ENCODE data around the gene C13orf46.

C13orf46 gene

DNA sequence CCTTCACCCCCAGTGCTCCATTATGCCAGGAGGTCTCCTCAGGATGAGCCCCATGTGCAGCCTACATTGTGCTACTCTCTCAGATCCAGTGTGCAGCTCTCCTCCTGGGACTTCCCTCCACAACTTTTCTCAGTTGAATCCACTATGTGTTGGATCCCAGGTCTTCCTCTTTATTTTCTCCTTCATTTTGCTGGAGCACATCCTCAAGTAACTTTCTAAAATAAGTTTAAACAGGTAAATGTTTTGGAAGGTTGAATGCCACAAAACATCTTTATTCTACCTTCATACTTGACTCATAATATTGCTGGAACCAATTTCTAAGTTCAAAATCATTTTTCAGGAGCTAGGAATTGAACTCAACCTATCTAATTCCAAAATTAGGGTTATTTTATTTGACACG is 52.1 kb downstream of the C13orf46 start:
- Histone ChIP-seq H3K27ac (ENCODE audit: low read depth, low read length) (no peak overlapping the region), H3K9ac (ENCODE audit: low read depth in 1 of 2, low read length in 2 of 2) (no peak overlapping the region), H3K4me1 (ENCODE audit: control insufficient read depth in 1 of 2, insufficient read depth in 2 of 2, low read length in 2 of 2) (peaks cover 0 to under 1% of the 10 kb centered on the region in 2 donors)

DNA sequence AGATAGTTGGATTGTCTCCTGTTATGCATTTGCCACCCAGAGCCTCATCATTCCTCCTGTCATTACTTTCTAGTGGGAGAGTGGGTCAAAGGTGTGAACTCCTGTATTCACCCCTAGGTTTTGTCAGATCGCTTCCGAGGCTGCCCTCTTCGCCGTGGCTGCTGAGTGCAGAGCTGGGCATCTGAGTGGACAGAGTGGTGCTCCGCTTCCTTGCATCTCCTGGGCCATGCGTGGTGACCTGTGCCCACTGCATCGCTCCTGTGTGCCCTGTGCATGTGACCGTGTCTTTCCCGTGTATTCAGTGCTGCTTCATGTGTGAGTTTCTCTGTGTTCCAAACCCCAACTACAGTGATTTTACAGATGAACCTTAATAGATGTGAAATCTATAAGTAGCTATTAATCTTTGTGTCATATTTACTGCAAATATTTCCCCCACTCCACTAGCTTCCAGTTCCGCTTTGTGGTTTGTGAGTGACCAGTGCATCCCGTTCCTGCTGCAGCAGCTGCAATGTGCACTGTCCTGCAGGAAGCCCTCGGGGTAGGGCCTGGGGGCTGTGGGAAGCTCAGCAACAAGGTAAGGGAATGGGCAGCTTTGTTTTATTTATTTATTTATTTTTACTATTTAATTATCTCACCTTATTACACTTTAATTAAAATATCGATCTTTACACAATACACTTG is 53.1 kb downstream of the C13orf46 start:
- Histone ChIP-seq H3K4me1 (ENCODE audit: control insufficient read depth in 1 of 2, insufficient read depth in 2 of 2, low read length in 2 of 2) (no peaks in the 10 kb centered on the region), H3K9me3 (ENCODE audit: control insufficient read depth in 1 of 2, low read length in 2 of 2) (peaks cover 0 to 5% of the 10 kb centered on the region in 2 donors), H3K27me3 (ENCODE audit: control insufficient read depth in 1 of 2, insufficient read depth in 2 of 2, low read length in 2 of 2) (peaks cover 8% of the 10 kb centered on the region in 2 donors), H3K36me3 (ENCODE audit: control insufficient read depth in 1 of 2, insufficient read depth in 2 of 2, low read length in 2 of 2) (no peaks in the 10 kb centered on the region), H3K4me3 (ENCODE audit: low read depth in 1 of 2, low read length in 2 of 2) (no peak overlapping the region), H3K27ac (ENCODE audit: low read depth, low read length) (no peak overlapping the region), H3K9ac (ENCODE audit: low read depth in 1 of 2, low read length in 2 of 2) (no peak overlapping the region)

More for the DNA sequence above, 52.1 kb downstream of the C13orf46 start:
- H3K27me3 ChIP-seq (ENCODE audit: control insufficient read depth in 1 of 2, insufficient read depth in 2 of 2, low read length in 2 of 2) = peaks cover 0 to under 1% of the 10 kb centered on the region in 2 donors
- H3K4me3 ChIP-seq (ENCODE audit: low read depth in 1 of 2, low read length in 2 of 2) = no peak overlapping the region
- no peaks in the 10 kb centered on the region for H3K36me3 ChIP-seq (ENCODE audit: control insufficient read depth in 1 of 2, insufficient read depth in 2 of 2, low read length in 2 of 2)
- peaks cover 0 to 5% of the 10 kb centered on the region in 2 donors for H3K9me3 ChIP-seq (ENCODE audit: control insufficient read depth in 1 of 2, low read length in 2 of 2)

- peaks cover 8 to 16% of the 10 kb centered on the region in 2 donors for H3K27me3 ChIP-seq (ENCODE audit: control insufficient read depth in 1 of 2, insufficient read depth in 2 of 2, low read length in 2 of 2)
- H3K36me3 ChIP-seq (ENCODE audit: control insufficient read depth in 1 of 2, insufficient read depth in 2 of 2, low read length in 2 of 2) = no peaks in the 10 kb centered on the region
- H3K27ac ChIP-seq (ENCODE audit: low read depth, low read length) = no peak overlapping the region
- H3K9ac ChIP-seq (ENCODE audit: low read depth in 1 of 2, low read length in 2 of 2) = no peak overlapping the region
- H3K4me1 ChIP-seq (ENCODE audit: control insufficient read depth in 1 of 2, insufficient read depth in 2 of 2, low read length in 2 of 2) = peaks cover 0 to 3% of the 10 kb centered on the region in 2 donors
- peaks cover 0 to 5% of the 10 kb centered on the region in 2 donors for H3K9me3 ChIP-seq (ENCODE audit: control insufficient read depth in 1 of 2, low read length in 2 of 2)
- H3K4me3 ChIP-seq (ENCODE audit: low read depth in 1 of 2, low read length in 2 of 2) = no peak overlapping the region
Observed at GRCh38 chr13:113919761-113920559, 53.9 kb downstream of the C13orf46 start.

DNA sequence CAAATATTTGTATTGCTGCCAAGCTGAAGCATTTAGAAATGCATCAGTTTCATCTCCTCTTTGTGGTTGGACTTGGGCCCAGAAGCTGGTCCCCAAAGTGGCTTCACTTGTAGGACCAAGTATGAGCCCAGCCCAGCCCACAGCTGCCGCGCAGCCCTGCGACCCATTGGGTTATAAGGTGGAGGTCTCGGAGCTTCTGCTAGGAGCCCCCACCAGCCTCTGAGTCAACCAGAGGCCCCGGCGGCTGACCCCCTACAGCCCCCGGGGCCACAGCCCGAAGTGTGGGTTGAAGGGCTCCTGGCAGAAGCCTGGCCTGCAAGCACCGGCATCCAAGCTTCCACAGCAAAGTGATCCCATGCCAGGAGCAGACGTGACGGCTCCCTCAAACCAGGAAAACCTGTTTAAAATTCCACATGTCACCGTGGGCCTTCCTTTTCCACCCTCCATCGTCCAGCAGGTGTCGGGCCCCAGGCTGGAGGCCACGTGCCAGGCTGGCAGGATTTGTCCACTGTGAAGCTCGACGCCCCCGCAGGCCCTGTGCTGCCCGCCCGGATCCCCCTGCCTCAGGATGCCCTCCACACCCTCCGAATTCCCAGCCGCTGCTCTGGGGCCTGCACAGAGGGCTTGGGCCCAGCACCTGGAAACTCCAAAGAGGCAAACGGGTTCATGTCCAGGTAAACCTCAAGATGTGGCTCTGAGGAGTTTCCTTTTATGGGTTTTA is 54.7 kb downstream of the C13orf46 start:
- Histone ChIP-seq H3K36me3 (ENCODE audit: control insufficient read depth in 1 of 2, insufficient read depth in 2 of 2, low read length in 2 of 2) (no peaks in the 10 kb centered on the region), H3K4me1 (ENCODE audit: control insufficient read depth in 1 of 2, insufficient read depth in 2 of 2, low read length in 2 of 2) (peaks cover 0 to 4% of the 10 kb centered on the region in 2 donors), H3K9me3 (ENCODE audit: control insufficient read depth in 1 of 2, low read length in 2 of 2) (peaks cover 0 to 5% of the 10 kb centered on the region in 2 donors), H3K4me3 (ENCODE audit: low read depth in 1 of 2, low read length in 2 of 2) (no peak overlapping the region), H3K9ac (ENCODE audit: low read depth in 1 of 2, low read length in 2 of 2) (no peak overlapping the region), H3K27me3 (ENCODE audit: control insufficient read depth in 1 of 2, insufficient read depth in 2 of 2, low read length in 2 of 2) (peaks cover 8 to 24% of the 10 kb centered on the region in 2 donors), H3K27ac (ENCODE audit: low read depth, low read length) (no peak overlapping the region)

DNA sequence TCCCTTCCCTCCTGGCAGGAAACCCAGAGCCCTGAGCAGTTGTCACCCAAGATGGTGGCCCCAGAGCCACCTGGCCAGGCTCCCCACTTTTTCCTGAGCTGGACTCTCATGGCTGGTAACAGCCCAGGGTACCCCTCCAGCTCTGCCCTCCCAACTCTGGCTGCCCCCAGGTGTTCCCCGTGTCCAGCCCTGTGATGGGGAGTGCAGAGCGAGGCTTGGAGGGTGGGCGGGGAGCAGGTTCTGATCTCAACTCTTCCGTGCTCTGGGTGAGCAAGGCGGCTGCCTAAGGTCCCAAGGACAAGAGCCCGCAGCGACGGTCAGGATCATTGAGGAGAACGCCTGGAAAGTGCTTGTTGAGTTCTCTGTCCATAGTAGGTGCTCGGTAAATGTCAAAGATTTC is 55.3 kb downstream of the C13orf46 start:
- no peak overlapping the region for H3K4me3 ChIP-seq (ENCODE audit: low read depth in 1 of 2, low read length in 2 of 2)
- H3K9ac ChIP-seq (ENCODE audit: low read depth in 1 of 2, low read length in 2 of 2) = no peak overlapping the region
- H3K36me3 ChIP-seq (ENCODE audit: control insufficient read depth in 1 of 2, insufficient read depth in 2 of 2, low read length in 2 of 2) = no peaks in the 10 kb centered on the region
- H3K9me3 ChIP-seq (ENCODE audit: control insufficient read depth in 1 of 2, low read length in 2 of 2) = peaks cover 0 to 5% of the 10 kb centered on the region in 2 donors
- no peak overlapping the region for H3K27ac ChIP-seq (ENCODE audit: low read depth, low read length)
- H3K4me1 ChIP-seq (ENCODE audit: control insufficient read depth in 1 of 2, insufficient read depth in 2 of 2, low read length in 2 of 2) = peaks cover 0 to 4% of the 10 kb centered on the region in 2 donors
- H3K27me3 ChIP-seq (ENCODE audit: control insufficient read depth in 1 of 2, insufficient read depth in 2 of 2, low read length in 2 of 2) = peaks cover 8 to 28% of the 10 kb centered on the region in 2 donors

GRCh38 chr13:113917594-113918371 is 56.1 kb downstream of the C13orf46 start:
- Histone ChIP-seq H3K27ac (ENCODE audit: low read depth, low read length) (no peak overlapping the region), H3K4me1 (ENCODE audit: control insufficient read depth in 1 of 2, insufficient read depth in 2 of 2, low read length in 2 of 2) (peaks cover 0 to 4% of the 10 kb centered on the region in 2 donors), H3K27me3 (ENCODE audit: control insufficient read depth in 1 of 2, insufficient read depth in 2 of 2, low read length in 2 of 2) (peaks cover 8 to 28% of the 10 kb centered on the region in 2 donors), H3K36me3 (ENCODE audit: control insufficient read depth in 1 of 2, insufficient read depth in 2 of 2, low read length in 2 of 2) (no peaks in the 10 kb centered on the region), H3K4me3 (ENCODE audit: low read depth in 1 of 2, low read length in 2 of 2) (no peak overlapping the region), H3K9me3 (ENCODE audit: control insufficient read depth in 1 of 2, low read length in 2 of 2) (peaks cover 0 to 5% of the 10 kb centered on the region in 2 donors), H3K9ac (ENCODE audit: low read depth in 1 of 2, low read length in 2 of 2) (no peak overlapping the region)

DNA sequence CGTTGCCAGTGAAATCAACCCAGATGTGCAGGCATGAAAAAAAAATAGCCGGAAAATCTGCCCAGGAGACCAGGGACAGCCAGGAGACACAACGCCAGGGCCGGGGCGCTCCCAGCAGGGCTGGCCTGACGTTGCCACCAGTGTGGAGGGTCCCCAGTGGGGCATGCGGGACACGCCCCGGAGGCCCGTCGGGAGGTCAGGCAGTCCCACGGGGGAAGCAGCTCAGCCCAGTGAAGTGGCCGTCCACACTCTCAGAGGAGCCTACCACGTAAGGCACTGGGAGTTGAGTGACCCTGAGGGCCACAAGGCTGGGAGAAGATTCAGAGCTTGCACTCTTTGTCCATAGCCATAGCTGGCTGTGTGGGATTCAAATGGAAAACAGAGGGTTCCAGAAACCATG is 56.8 kb downstream of the C13orf46 start:
- Histone ChIP-seq H3K36me3 (ENCODE audit: control insufficient read depth in 1 of 2, insufficient read depth in 2 of 2, low read length in 2 of 2) (no peaks in the 10 kb centered on the region), H3K27ac (ENCODE audit: low read depth, low read length) (no peak overlapping the region), H3K9me3 (ENCODE audit: control insufficient read depth in 1 of 2, low read length in 2 of 2) (peaks cover 0 to 5% of the 10 kb centered on the region in 2 donors), H3K4me1 (ENCODE audit: control insufficient read depth in 1 of 2, insufficient read depth in 2 of 2, low read length in 2 of 2) (peaks cover 0 to 4% of the 10 kb centered on the region in 2 donors), H3K27me3 (ENCODE audit: control insufficient read depth in 1 of 2, insufficient read depth in 2 of 2, low read length in 2 of 2) (peaks cover 8 to 28% of the 10 kb centered on the region in 2 donors), H3K4me3 (ENCODE audit: low read depth in 1 of 2, low read length in 2 of 2) (no peak overlapping the region), H3K9ac (ENCODE audit: low read depth in 1 of 2, low read length in 2 of 2) (no peak overlapping the region)

DNA sequence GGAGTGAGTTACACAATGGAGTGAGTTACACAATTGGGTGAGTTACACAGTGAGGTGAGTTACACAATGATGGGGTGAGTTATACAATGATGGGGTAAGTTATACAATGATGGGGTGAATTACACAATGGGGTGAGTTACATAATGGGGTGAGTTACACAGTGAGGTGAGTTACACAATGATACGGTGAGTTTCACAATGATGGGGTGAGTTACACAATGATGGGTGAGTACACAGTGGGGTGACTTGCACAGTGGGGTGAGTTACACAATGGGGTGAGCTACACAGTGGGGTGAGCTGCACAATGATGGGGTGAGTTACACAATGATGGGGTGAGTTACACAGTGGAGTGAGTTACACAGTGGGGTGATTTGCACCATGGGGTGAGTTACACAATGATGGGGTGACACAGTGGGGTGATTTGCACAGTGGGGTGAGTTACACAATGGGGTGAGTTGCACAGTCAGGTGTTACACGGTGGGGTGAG is 57.5 kb downstream of the C13orf46 start:
- H3K9ac ChIP-seq (ENCODE audit: low read depth in 1 of 2, low read length in 2 of 2) = no peak overlapping the region
- H3K9me3 ChIP-seq (ENCODE audit: control insufficient read depth in 1 of 2, low read length in 2 of 2) = no peaks in the 10 kb centered on the region
- H3K27me3 ChIP-seq (ENCODE audit: control insufficient read depth in 1 of 2, insufficient read depth in 2 of 2, low read length in 2 of 2) = peaks cover 8 to 28% of the 10 kb centered on the region in 2 donors
- H3K4me3 ChIP-seq (ENCODE audit: low read depth in 1 of 2, low read length in 2 of 2) = no peak overlapping the region
- no peak overlapping the region for H3K27ac ChIP-seq (ENCODE audit: low read depth, low read length)
- peaks cover 0 to 4% of the 10 kb centered on the region in 2 donors for H3K4me1 ChIP-seq (ENCODE audit: control insufficient read depth in 1 of 2, insufficient read depth in 2 of 2, low read length in 2 of 2)
- H3K36me3 ChIP-seq (ENCODE audit: control insufficient read depth in 1 of 2, insufficient read depth in 2 of 2, low read length in 2 of 2) = no peaks in the 10 kb centered on the region

DNA sequence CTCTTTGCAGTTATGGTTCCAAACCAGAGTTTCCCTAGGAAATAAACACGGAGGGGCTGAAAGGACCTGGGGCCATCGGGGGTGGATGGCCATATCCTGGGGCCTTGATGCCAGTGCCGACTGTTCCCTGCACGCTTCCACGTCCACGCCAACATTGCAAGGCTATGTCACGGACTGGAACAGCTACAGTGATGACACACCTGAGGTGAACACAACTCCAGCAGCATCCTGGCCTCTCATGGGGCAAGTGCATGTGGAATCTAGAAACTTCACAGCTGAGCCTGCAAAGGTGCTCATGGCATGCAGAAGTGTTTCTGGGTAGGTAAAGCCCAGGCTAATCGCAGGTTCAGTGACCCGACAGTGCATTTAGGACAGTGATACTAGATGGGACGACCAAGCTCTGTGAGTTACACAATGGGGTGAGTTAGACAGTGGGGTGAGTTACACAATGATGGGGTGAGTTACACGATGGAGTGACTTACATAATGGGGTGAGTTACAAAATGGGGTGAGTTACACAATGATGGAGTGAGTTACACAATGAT is 58.0 kb downstream of the C13orf46 start:
- Histone ChIP-seq H3K4me1 (ENCODE audit: control insufficient read depth in 1 of 2, insufficient read depth in 2 of 2, low read length in 2 of 2) (peaks cover 0 to 4% of the 10 kb centered on the region in 2 donors), H3K4me3 (ENCODE audit: low read depth in 1 of 2, low read length in 2 of 2) (no peak overlapping the region), H3K9me3 (ENCODE audit: control insufficient read depth in 1 of 2, low read length in 2 of 2) (no peaks in the 10 kb centered on the region), H3K27ac (ENCODE audit: low read depth, low read length) (no peak overlapping the region), H3K27me3 (ENCODE audit: control insufficient read depth in 1 of 2, insufficient read depth in 2 of 2, low read length in 2 of 2) (peaks cover 8 to 28% of the 10 kb centered on the region in 2 donors), H3K9ac (ENCODE audit: low read depth in 1 of 2, low read length in 2 of 2) (no peak overlapping the region), H3K36me3 (ENCODE audit: control insufficient read depth in 1 of 2, insufficient read depth in 2 of 2, low read length in 2 of 2) (no peaks in the 10 kb centered on the region)
